Astrocyte (in vitro differentiated cells and primary cell): ENCODE data around the gene GPLD1.

Source experiments
- EZH2 ChIP-seq: IDR thresholded peaks from 2 replicates; pipeline ENCODE4 v1.6.1; 2012; ENCODE audit warnings: mild to moderate bottlenecking, low read length, inconsistent platforms; ENCODE audit not compliant: insufficient read depth
- TF ChIP-seq, protein P1 (sequence below): IDR thresholded peaks from 2 replicates; pipeline ENCODE4 v1.5.1; 2011; ENCODE audit warnings: low read depth, mild to moderate bottlenecking, inconsistent platforms, low read length, moderate library complexity; ENCODE audit not compliant: insufficient read depth

DNA sequence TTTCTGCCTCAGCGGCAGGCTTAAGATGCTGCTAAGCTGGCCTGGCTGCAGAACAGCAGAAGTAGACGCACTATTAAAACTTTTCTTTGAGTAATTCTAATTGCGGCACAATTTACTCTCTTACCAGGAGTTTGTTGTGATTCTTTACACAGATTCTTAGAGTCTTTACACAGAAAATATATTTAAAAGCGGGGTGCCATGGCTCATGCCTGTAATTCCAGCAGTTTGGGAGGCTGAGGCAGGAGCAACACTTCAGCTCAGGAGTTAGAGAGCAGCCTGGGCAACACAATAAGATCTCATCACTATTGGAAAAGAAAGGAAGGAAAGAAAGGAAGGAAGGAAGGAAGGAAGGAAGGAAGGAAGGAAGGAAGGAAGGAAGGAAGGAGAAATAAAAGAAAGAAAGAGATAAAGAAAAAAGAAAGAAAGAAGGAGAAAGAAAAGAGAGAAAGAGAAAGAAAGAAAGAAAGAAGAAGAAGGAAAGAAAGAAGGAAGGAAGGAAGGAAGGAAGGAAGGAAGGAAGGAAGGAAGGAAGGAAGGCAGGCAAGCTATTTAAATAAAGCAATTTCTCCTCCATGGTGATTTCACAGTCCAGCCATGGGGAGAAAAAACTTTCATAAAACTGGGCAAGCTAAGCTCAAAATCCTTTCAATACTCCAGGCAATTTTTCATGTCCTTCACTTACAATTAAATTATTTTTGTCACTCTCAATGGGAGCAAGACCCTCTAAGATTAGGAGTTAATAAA lies 107.7 kb downstream of the GPLD1 start:
- TF ChIP-seq, protein P1, sequence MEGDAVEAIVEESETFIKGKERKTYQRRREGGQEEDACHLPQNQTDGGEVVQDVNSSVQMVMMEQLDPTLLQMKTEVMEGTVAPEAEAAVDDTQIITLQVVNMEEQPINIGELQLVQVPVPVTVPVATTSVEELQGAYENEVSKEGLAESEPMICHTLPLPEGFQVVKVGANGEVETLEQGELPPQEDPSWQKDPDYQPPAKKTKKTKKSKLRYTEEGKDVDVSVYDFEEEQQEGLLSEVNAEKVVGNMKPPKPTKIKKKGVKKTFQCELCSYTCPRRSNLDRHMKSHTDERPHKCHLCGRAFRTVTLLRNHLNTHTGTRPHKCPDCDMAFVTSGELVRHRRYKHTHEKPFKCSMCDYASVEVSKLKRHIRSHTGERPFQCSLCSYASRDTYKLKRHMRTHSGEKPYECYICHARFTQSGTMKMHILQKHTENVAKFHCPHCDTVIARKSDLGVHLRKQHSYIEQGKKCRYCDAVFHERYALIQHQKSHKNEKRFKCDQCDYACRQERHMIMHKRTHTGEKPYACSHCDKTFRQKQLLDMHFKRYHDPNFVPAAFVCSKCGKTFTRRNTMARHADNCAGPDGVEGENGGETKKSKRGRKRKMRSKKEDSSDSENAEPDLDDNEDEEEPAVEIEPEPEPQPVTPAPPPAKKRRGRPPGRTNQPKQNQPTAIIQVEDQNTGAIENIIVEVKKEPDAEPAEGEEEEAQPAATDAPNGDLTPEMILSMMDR, result no peak
- TF ChIP-seq EZH2, result no peak
